AG04449 (cell line): Measurements from ENCODE around the gene GINS2.

Experiments
- CTCF ChIA-PET: fragments of 350-600 bp; formaldehyde crosslinking; extraction: SDS; loops from one replicate; lab custom pipeline; 2021; ENCODE audit warnings: antibody characterized with exemption; lab: Yijun Ruan, JAX
- POLR2A ChIA-PET: fragments of 400-600, 350-600 bp; formaldehyde crosslinking; extraction: SDS; loops from one replicate; lab custom pipeline; 2020; ENCODE audit warnings: antibody characterized with exemption, inconsistent platforms; lab: Yijun Ruan, JAX
- DNase-seq: peaks from one replicate; pipeline ENCODE4 v3.0.0-alpha.2; 2010; ENCODE audit warnings: low read depth, low spot score
- H3K4me3 ChIP-seq: 2 replicates; pipeline ENCODE4 v1.5.1; 2011; ENCODE audit warnings: low read depth, mild to moderate bottlenecking, control low read depth, low read length
- TF ChIP-seq, protein P1 (sequence below): IDR thresholded peaks from one replicate; pipeline ENCODE4 v1.5.1; 2011; ENCODE audit warnings: mild to moderate bottlenecking, moderate library complexity, low read length, control low read depth, inconsistent platforms; ENCODE audit not compliant: insufficient read depth; ENCODE audit errors: missing control alignments

GINS2 gene

DNA sequence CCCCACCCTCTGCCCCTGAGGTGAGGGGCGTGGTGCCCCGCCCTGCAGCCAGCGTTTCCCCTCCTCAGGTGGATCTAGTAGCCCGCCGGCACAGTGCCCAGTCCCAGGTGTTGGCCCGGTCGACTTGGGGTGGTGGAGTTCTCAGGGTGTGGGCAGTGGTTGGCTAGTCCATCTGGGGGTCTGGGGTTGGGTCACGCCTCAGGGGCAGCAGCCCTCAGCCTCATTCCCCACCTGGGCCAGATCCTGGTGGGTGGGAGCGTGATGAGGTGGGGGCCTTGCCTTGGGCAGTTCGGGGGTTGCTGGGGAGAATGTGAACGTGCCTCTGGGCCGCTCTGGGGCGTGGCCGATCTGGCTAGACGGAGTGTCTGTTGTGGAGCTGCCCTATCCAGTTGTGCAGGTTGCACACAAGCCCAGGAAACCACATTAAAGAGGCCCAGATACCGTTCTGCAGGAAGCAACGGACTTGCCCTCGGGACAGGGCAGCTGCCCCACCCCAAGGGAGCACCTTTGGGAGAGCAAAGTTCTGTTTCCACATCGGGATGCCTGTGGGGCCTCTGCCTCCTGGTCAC, 43.6 kb downstream of the GINS2 start:
- CTCF ChIA-PET, result interaction anchor here (1.0 to 1.4 kb wide), 2 partner anchors 11 to 348 kb away, joined by 3 read pairs; no protein-coding TSS in a partner anchor
- TF ChIP-seq, protein P1, sequence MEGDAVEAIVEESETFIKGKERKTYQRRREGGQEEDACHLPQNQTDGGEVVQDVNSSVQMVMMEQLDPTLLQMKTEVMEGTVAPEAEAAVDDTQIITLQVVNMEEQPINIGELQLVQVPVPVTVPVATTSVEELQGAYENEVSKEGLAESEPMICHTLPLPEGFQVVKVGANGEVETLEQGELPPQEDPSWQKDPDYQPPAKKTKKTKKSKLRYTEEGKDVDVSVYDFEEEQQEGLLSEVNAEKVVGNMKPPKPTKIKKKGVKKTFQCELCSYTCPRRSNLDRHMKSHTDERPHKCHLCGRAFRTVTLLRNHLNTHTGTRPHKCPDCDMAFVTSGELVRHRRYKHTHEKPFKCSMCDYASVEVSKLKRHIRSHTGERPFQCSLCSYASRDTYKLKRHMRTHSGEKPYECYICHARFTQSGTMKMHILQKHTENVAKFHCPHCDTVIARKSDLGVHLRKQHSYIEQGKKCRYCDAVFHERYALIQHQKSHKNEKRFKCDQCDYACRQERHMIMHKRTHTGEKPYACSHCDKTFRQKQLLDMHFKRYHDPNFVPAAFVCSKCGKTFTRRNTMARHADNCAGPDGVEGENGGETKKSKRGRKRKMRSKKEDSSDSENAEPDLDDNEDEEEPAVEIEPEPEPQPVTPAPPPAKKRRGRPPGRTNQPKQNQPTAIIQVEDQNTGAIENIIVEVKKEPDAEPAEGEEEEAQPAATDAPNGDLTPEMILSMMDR, result no peak
- no peak for DNase-seq
- no peak overlapping the region for H3K4me3 ChIP-seq
- POLR2A ChIA-PET, result no interaction called here

DNA sequence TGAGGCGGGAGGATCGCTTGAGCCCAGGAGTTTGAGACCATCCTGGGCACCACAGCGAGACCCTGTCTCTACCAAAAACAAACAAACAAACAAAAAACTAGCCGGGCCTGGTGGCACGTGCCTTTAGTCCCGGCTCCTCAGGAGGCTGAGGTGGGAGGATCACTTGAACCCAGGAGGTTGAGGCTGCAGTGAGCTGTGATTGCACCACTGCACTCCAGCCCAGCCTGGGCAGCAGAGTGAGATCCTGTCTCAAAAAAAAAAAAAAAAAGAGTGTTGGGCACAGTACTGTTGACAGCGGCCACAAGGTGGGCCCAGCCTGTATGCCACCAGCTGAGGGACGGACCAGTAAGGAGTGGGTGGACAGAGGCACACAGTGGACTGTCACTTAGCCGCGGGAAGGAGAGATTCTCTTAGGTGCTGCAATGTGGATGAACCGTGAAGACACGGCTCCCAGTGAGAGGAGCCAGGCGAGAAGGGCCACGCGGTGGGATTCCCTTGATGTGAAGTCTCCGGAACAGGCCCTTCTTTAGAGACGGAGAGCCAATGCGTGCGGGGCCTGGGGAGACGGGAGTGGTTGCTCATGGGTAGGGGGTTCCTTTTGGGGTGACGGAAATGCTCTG, 44.6 kb downstream of the GINS2 start:
- TF ChIP-seq, protein P1, result no peak
- CTCF ChIA-PET, result interaction anchor here (0.8 to 1.0 kb wide), 3 partner anchors 28 to 347 kb away, joined by 3 to 5 read pairs (median 3); no protein-coding TSS in a partner anchor
- H3K4me3 ChIP-seq, result no peak overlapping the region
- POLR2A ChIA-PET, result no interaction called here
- DNase-seq, result no peak

DNA sequence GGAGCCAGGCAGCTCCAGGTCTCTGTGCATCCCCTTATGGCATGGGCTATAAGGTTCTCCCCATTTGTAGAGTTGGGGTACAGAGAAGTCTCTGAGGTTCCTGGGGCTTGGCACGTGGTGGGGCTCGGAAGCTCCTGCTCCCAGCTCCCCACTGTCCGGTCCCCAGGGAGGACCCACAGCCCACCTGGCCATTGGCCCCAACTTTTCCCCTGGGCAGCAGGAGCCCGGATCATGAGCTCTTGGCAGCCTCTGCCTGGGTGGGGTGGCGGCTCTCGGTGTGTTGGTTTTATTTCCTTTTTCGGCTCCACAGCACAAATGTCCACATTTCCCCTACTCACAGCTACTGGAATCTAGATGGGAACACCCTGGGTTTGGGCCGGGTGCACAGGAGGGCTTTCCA, 45.1 kb downstream of the GINS2 start:
- TF ChIP-seq, protein P1, result no peak
- CTCF ChIA-PET, result interaction anchor here (0.8 to 0.9 kb wide), 2 partner anchors 9 to 27 kb away, joined by 3 to 5 read pairs; no protein-coding TSS in a partner anchor
- DNase-seq, result no peak
- H3K4me3 ChIP-seq, result no peak overlapping the region
- POLR2A ChIA-PET, result no interaction called here

DNA sequence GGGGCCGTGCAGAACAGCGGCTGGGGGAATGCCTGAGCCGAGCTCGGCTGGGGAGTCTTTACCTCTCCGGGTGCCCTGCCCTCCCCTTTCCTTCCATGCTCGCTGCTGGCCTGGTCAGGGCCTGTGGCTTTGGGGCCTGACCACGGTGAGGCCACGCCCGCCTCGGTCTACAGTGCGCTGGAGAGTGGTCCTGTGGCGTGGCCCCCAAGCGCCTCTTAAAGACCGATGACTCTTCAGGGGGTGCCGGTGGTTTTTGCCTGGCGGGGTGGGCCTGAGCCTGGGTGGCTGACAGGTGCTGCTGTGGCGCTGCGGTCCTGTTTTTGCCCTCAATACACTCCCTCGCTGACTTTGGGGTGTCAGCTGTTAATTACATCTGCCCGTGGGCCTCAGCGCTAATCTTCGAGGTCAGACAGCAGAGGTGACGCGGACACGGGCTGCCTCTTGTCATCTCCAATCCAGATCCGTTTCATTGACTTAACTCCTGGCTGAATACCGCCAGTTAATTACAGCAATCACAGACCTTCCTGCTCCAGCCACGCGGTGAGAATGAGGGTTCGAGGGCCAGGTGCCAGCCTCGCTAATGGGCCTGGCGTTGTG, 45.9 kb downstream of the GINS2 start:
- CTCF ChIA-PET, result interaction anchor here (0.6 to 1.9 kb wide), 4 partner anchors 9 to 329 kb away, joined by 3 to 7 read pairs (median 4); no protein-coding TSS in a partner anchor
- TF ChIP-seq, protein P1, result no peak
- no peak for DNase-seq

DNA sequence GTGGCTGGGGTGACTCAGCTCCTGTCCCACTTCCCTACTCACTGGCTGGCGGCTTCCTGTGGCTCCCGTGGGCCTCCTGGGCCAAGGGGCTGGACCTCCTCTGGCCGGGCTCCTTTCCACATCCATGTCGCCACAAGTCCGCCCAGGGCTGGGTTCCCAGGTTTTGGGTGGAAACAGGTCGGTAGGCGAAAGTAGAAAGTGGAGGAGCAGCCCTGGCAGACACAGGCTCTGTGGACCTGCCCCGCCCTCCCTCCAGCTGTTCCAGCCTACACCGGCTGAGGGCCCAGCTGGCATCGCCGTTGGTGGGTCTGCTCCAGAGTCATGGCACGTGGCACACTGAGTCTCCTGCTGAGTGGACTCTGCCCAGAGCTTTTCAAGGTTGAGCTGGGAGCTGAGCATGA, 47.0 kb downstream of the GINS2 start:
- DNase-seq, result no peak
- ChIA-PET POLR2A (no interaction called here), CTCF (interaction anchor here (0.9 to 1.9 kb wide), 3 partner anchors 17 to 397 kb away, joined by 3 to 7 read pairs (median 4); no protein-coding TSS in a partner anchor)
- TF ChIP-seq, protein P1, result no peak
- H3K4me3 ChIP-seq, result no peak overlapping the region

More for the DNA sequence above, 45.9 kb downstream of the GINS2 start:
- H3K4me3 ChIP-seq, result no peak overlapping the region
- POLR2A ChIA-PET, result no interaction called here

DNA sequence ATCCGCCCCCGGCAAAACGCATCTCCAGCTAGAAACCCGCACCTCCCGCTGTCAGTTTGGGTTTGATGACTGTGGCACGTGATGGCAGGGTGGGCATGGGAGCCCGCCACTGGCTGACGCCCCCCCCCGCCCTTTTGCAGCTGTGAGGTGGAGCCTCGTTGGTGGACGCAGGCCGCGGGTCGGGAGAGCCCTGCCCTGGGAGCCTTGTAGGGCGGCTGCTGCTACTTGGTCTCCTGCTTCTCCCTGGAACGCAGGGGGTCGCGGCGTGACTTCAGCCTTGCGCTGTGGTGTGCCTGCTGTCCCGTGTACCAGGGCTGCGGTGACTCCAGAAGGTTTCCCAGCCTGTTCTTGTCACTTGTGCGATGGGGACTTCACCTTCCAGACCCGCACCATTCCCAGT, 47.4 kb downstream of the GINS2 start:
- TF ChIP-seq, protein P1, result no peak
- H3K4me3 ChIP-seq, result no peak overlapping the region
- ChIA-PET CTCF (interaction anchor here (0.9 to 1.9 kb wide), 3 partner anchors 18 to 396 kb away, joined by 3 to 7 read pairs (median 4); no protein-coding TSS in a partner anchor), POLR2A (no interaction called here)
- DNase-seq, result no peak
